Measurements from ENCODE around the gene MERTK. TPM values are rescaled to one million over a fixed set of nuclear protein-coding genes. Genes with fewer than 3 reads are reported as not detected.

The MERTK gene
- total RNA-seq, 2 donors from 2014 or later: 47.1 to 69.9 TPM

GRCh38 chr2:111986116-111986900, 87.9 kb downstream of the MERTK start:
- DNase-seq (ENCODE audit: low spot score): no peak
- Histone ChIP-seq H3K27me3 (replicated peaks; ENCODE audit: insufficient read depth) (no peaks in the 10 kb centered on the region), H3K4me3 (no peak overlapping the region), H3K27ac (no peak overlapping the region), H3K9me3 (no peaks in the 10 kb centered on the region), H3K36me3 (peaks cover 27% of the 10 kb centered on the region), H3K4me1 (ENCODE audit: control insufficient read depth in 1 of 2, low read depth in 2 of 2) (no peaks in the 10 kb centered on the region)
- no peak for ATAC-seq (ENCODE audit: insufficient number of reproducible peaks, low FRiP score, low read depth)
- TF ChIP-seq CTCF (IDR thresholded peaks at IDR 0.05): no peak

GRCh38 chr2:111990375-111990774, 92.0 kb downstream of the MERTK start:
- H3K4me1 ChIP-seq (ENCODE audit: control insufficient read depth in 1 of 2, low read depth in 2 of 2): no peaks in the 10 kb centered on the region
- no peak for TF ChIP-seq CTCF (IDR thresholded peaks at IDR 0.05)
- H3K27me3 ChIP-seq (replicated peaks; ENCODE audit: insufficient read depth): no peaks in the 10 kb centered on the region
- no peaks in the 10 kb centered on the region for H3K9me3 ChIP-seq
- ATAC-seq (ENCODE audit: insufficient number of reproducible peaks, low FRiP score, low read depth) (no peak), DNase-seq (ENCODE audit: low spot score) (no peak)
- no peak overlapping the region for H3K4me3 ChIP-seq
- H3K36me3 ChIP-seq: peaks cover 15% of the 10 kb centered on the region
- no peak overlapping the region for H3K27ac ChIP-seq

- Histone ChIP-seq H3K4me3 (no peak overlapping the region), H3K4me1 (ENCODE audit: control insufficient read depth in 1 of 2, low read depth in 2 of 2) (no peaks in the 10 kb centered on the region), H3K36me3 (peaks cover 18% of the 10 kb centered on the region), H3K27me3 (replicated peaks; ENCODE audit: insufficient read depth) (no peaks in the 10 kb centered on the region), H3K9me3 (no peaks in the 10 kb centered on the region), H3K27ac (no peak overlapping the region)
- DNase-seq (ENCODE audit: low spot score) (no peak), ATAC-seq (ENCODE audit: insufficient number of reproducible peaks, low FRiP score, low read depth) (no peak)
- TF ChIP-seq CTCF (IDR thresholded peaks at IDR 0.05): no peak
Observed at GRCh38 chr2:111990856-111991255, 92.4 kb downstream of the MERTK start.

GRCh38 chr2:111994042-111994441, 95.6 kb downstream of the MERTK start:
- no peak overlapping the region for H3K27ac ChIP-seq
- TF ChIP-seq CTCF (IDR thresholded peaks at IDR 0.05): no peak
- H3K9me3 ChIP-seq: no peaks in the 10 kb centered on the region
- no peaks in the 10 kb centered on the region for H3K4me1 ChIP-seq (ENCODE audit: control insufficient read depth in 1 of 2, low read depth in 2 of 2)
- ATAC-seq (ENCODE audit: insufficient number of reproducible peaks, low FRiP score, low read depth) (no peak), DNase-seq (ENCODE audit: low spot score) (no peak)
- H3K36me3 ChIP-seq: peaks cover 31% of the 10 kb centered on the region
- H3K27me3 ChIP-seq (replicated peaks; ENCODE audit: insufficient read depth): no peaks in the 10 kb centered on the region
- H3K4me3 ChIP-seq: no peak overlapping the region

GRCh38 chr2:111995148-111995547, 96.7 kb downstream of the MERTK start:
- no peak overlapping the region for H3K4me3 ChIP-seq
- TF ChIP-seq CTCF (IDR thresholded peaks at IDR 0.05): no peak
- no peak overlapping the region for H3K27ac ChIP-seq
- no peaks in the 10 kb centered on the region for H3K27me3 ChIP-seq (replicated peaks; ENCODE audit: insufficient read depth)
- no peak for DNase-seq (ENCODE audit: low spot score)
- H3K4me1 ChIP-seq (ENCODE audit: control insufficient read depth in 1 of 2, low read depth in 2 of 2): no peaks in the 10 kb centered on the region
- no peaks in the 10 kb centered on the region for H3K9me3 ChIP-seq
- peaks cover 37% of the 10 kb centered on the region for H3K36me3 ChIP-seq
- no peak for ATAC-seq (ENCODE audit: insufficient number of reproducible peaks, low FRiP score, low read depth)

Data from thoracic aorta (tissue), 2 donors.